Stimulated activated CD4-positive, alpha-beta T cell treated with anti-CD3 and anti-CD28 coated beads, Interleukin-2, amount 100 ng/mL, for 4 hours (primary cell): ENCODE results near the gene PTPN3.

Source experiments
- DNase-seq: peaks from one replicate; pipeline ENCODE4 v3.0.0-alpha.2; 2020; ENCODE audit warnings: low read depth

Gene PTPN3

GRCh38 chr9:109477258-109478050 lies 20.7 kb downstream of the PTPN3 start:
- no peak for DNase-seq

GRCh38 chr9:109476642-109477257 lies 21.4 kb downstream of the PTPN3 start:
- DNase-seq = no peak

- no peak for DNase-seq
Measured at GRCh38 chr9:109475526-109475925, 22.6 kb downstream of the PTPN3 start.

GRCh38 chr9:109474944-109475343 lies 23.2 kb downstream of the PTPN3 start:
- no peak for DNase-seq

GRCh38 chr9:109474170-109474569 lies 23.9 kb downstream of the PTPN3 start:
- no peak for DNase-seq

GRCh38 chr9:109473329-109473728 lies 24.8 kb downstream of the PTPN3 start:
- no peak for DNase-seq

GRCh38 chr9:109471475-109472393 lies 26.4 kb downstream of the PTPN3 start:
- DNase-seq = no peak

- DNase-seq = peak; percentile 41
Measured at GRCh38 chr9:109469646-109470358, 28.3 kb downstream of the PTPN3 start.

- no peak for DNase-seq
Measured at GRCh38 chr9:109468927-109469326, 29.2 kb downstream of the PTPN3 start.

- DNase-seq = no peak
Measured at GRCh38 chr9:109467936-109468335, 30.2 kb downstream of the PTPN3 start.

GRCh38 chr9:109466623-109467590 lies 31.2 kb downstream of the PTPN3 start:
- DNase-seq = no peak

GRCh38 chr9:109463924-109464625 lies 34.0 kb downstream of the PTPN3 start:
- DNase-seq = no peak

- no peak for DNase-seq
Measured at GRCh38 chr9:109460576-109460975, 37.5 kb downstream of the PTPN3 start.

- DNase-seq = no peak
Measured at GRCh38 chr9:109459423-109459822, 38.7 kb downstream of the PTPN3 start.

GRCh38 chr9:109458453-109459211 lies 39.5 kb downstream of the PTPN3 start:
- DNase-seq = no peak

- no peak for DNase-seq
Measured at GRCh38 chr9:109456811-109457210, 41.3 kb downstream of the PTPN3 start.

- no peak for DNase-seq
Measured at GRCh38 chr9:109455861-109456260, 42.2 kb downstream of the PTPN3 start.

- DNase-seq = no peak
Measured at GRCh38 chr9:109455391-109455790, 42.7 kb downstream of the PTPN3 start.

GRCh38 chr9:109454601-109455155 lies 43.4 kb downstream of the PTPN3 start:
- DNase-seq = no peak
